Activated T-cell treated with anti-CD3 and anti-CD28 coated beads, Interleukin-2, amount 50 U/mL, for 4 hours (primary cell): ENCODE measurements around the gene CARNS1. TPM values are rescaled to one million over a fixed set of nuclear protein-coding genes. Genes with fewer than 3 reads are reported as not detected.

Experiments used
- ATAC-seq, 2 donors: fragments of 200-7000 bp; cut with Tn5 transposase; one replicate each; pipeline ENCODE4 v1.10.0; 2021
- DNase-seq: peaks from one replicate; pipeline ENCODE4 v3.0.0-alpha.2; 2020
- H3K27me3 Mint-ChIP-seq: one replicate; pipeline ENCODE4 v1.8.0; 2021; ENCODE audit warnings: low read depth, mixed read lengths
- H3K36me3 Mint-ChIP-seq: one replicate; pipeline ENCODE4 v1.8.0; 2022; ENCODE audit warnings: mixed read lengths; ENCODE audit not compliant: insufficient read depth
- H3K4me1 Mint-ChIP-seq: one replicate; pipeline ENCODE4 v1.8.0; 2021; ENCODE audit warnings: low read depth, mixed read lengths
- H3K4me3 Mint-ChIP-seq: one replicate; pipeline ENCODE4 v1.8.0; 2021; ENCODE audit warnings: mild to moderate bottlenecking, moderate library complexity, mixed read lengths
- H3K9me3 Mint-ChIP-seq: one replicate; pipeline ENCODE4 v1.8.0; 2021; ENCODE audit warnings: mixed read lengths
- total RNA-seq, 3 donors: library from RNA; stranded (reverse); gene quantifications; one replicate each; pipeline ENCODE4 v1.2.1, GENCODE V29; 2021

The CARNS1 gene
- total RNA-seq, 3 donors from 2014 or later = 1.4 to 2.2 (median 1.5) TPM

DNA sequence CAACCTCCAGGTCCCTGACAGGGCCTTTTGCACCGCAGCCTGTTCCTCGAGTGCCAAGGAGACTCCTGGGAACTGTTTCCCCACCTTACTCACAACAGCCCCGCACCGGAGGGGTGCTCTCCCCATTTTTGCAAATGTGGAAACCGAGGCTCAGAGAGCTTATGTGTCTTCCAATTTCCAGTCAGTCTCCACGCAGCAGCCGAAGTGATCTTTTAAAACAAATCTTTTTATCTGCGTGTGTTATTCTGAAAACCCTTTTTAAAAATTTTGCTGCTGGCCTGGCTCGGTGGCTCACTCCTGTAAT is 54.0 kb downstream of the CARNS1 start:
- Mint-ChIP-seq H3K27me3 (no peaks in the 10 kb centered on the region), H3K4me3 (peak overlapping the region; percentile 90), H3K36me3 (no peaks in the 10 kb centered on the region), H3K9me3 (no peaks in the 10 kb centered on the region), H3K4me1 (peaks cover 26% of the 10 kb centered on the region)
- DNase-seq (no peak), ATAC-seq (no peak)

DNA sequence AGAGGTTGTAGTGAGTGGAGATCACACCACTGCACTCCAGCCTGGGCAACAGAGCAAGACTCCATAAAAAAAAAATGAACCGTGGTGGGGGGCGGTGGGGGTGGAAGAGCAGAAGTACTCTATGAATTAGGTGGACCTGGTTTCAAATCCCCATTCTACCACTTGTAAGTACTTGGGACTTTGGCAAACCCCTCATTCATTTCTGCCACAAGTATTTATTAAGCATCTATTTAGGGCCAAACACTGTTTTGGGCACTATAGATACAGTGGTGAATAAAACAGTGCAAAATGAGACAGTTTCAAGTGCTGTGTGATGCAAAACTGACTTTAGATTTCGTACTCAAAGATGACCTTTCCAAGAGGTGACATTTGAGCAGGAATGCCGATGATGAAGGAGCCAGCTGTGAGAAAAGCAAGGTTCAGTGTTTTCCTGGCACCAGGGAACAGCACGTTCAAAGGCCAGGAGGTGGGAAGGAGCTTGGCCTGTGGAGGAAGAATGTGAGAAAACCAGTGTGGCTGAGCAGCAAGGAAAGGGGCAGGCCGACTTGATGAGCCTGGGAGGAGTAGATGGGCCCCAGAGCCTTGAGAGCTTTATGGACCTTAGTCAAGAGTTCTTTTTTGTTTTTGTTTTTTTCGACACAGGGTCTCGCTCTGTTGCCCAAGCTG is 55.0 kb downstream of the CARNS1 start:
- Mint-ChIP-seq H3K4me3 (no peak overlapping the region), H3K27me3 (no peaks in the 10 kb centered on the region), H3K9me3 (no peaks in the 10 kb centered on the region), H3K4me1 (peaks cover 21% of the 10 kb centered on the region), H3K36me3 (no peaks in the 10 kb centered on the region)
- DNase-seq = no peak
- no peak for ATAC-seq

DNA sequence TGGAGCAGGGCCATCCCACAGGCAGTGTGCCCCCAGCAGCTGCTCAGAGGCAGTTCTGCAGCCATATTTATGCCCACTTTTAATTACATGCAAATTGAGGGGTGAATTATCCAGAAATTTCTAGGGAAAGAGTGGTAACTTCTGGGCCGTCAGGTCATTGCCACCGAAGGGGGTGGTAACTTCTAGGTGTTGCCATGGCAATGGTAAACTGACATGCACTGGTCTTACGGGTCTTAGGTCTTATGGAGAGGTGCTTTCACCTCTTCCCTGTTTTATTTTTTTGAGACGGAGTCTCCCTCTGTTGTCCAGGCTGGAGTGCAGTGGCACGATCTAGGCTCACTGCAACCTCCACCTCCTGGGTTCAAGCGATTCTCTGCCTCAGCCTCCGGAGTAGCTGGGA is 57.4 kb downstream of the CARNS1 start:
- H3K9me3 Mint-ChIP-seq = no peaks in the 10 kb centered on the region
- ATAC-seq (no peak), DNase-seq (no peak)
- H3K27me3 Mint-ChIP-seq = no peaks in the 10 kb centered on the region
- peaks cover 10% of the 10 kb centered on the region for H3K4me1 Mint-ChIP-seq
- H3K36me3 Mint-ChIP-seq = no peaks in the 10 kb centered on the region
- H3K4me3 Mint-ChIP-seq = no peak overlapping the region

Other genes with a start within 250 kb of the CARNS1 start
- 100 to 1,000 TPM; 152 to 172 (median 171) TPM for gene GRK2, start 149.2 kb upstream of the CARNS1 start, total RNA-seq
- gene ANKRD13D, start 126.4 kb upstream of the CARNS1 start, total RNA-seq = 10 to 100 TPM; 67.7 to 75.4 (median 69.8) TPM
- 1 to 10 TPM; 4.8 to 7.2 (median 6.6) TPM for gene SSH3, start 112.1 kb upstream of the CARNS1 start, total RNA-seq
- 10 to 100 TPM; 16.4 to 23.8 (median 22.0) TPM for gene POLD4, start 62.1 kb upstream of the CARNS1 start, total RNA-seq
- gene CLCF1, start 42.1 kb upstream of the CARNS1 start, total RNA-seq = 1 to 10 TPM in 2 of 3 donors, under 1 TPM in 1; 0.56 to 1.5 (median 1.4) TPM
- 10 to 100 TPM; 36.2 to 40.0 (median 36.2) TPM for gene RAD9A, start 23.7 kb upstream of the CARNS1 start, total RNA-seq
- 100 to 1,000 TPM; 262 to 265 (median 264) TPM for gene PPP1CA, start 13.8 kb upstream of the CARNS1 start, total RNA-seq
- 10 to 100 TPM; 63.5 to 90.1 (median 68.5) TPM for gene TBC1D10C, start 11.6 kb upstream of the CARNS1 start, total RNA-seq
- 10 to 100 TPM; 90.3 to 97.2 (median 92.7) TPM for gene RPS6KB2, start 12.8 kb downstream of the CARNS1 start, total RNA-seq
- 100 to 1,000 TPM in 2 of 3 donors, 10 to 100 TPM in 1; 61.5 to 114 (median 108) TPM for gene PTPRCAP, start 22.0 kb downstream of the CARNS1 start, total RNA-seq
- 100 to 1,000 TPM in 2 of 3 donors, 10 to 100 TPM in 1; 97.5 to 139 (median 114) TPM for gene CORO1B, start 27.8 kb downstream of the CARNS1 start, total RNA-seq
- not detected for gene GPR152, start 37.1 kb downstream of the CARNS1 start, total RNA-seq
- 1 to 10 TPM in 2 of 3 donors, under 1 TPM in 1; 0.48 to 1.5 (median 1.1) TPM for gene CABP4, start 39.7 kb downstream of the CARNS1 start, total RNA-seq
- 10 to 100 TPM; 31.1 to 36.3 (median 32.9) TPM for gene TMEM134, start 53.6 kb downstream of the CARNS1 start, total RNA-seq
- 100 to 1,000 TPM; 156 to 183 (median 166) TPM for gene AIP, start 67.3 kb downstream of the CARNS1 start, total RNA-seq
- gene PITPNM1, start 89.7 kb downstream of the CARNS1 start, total RNA-seq = 100 to 1,000 TPM in 1 of 3 donors, 10 to 100 TPM in 2; 88.8 to 118 (median 96.4) TPM
- 10 to 100 TPM; 79.1 to 89.1 (median 86.2) TPM for gene CDK2AP2, start 92.5 kb downstream of the CARNS1 start, total RNA-seq
- gene CABP2, start 107.8 kb downstream of the CARNS1 start, total RNA-seq = not detected
- 100 to 1,000 TPM; 363 to 446 (median 421) TPM for gene GSTP1, start 168.1 kb downstream of the CARNS1 start, total RNA-seq
- gene NDUFV1, start 191.3 kb downstream of the CARNS1 start, total RNA-seq = 100 to 1,000 TPM; 338 to 353 (median 350) TPM
- 10 to 100 TPM; 10.2 to 14.4 (median 12.6) TPM for gene NUDT8, start 214.3 kb downstream of the CARNS1 start, total RNA-seq
- not detected for gene TBX10, start 224.1 kb downstream of the CARNS1 start, total RNA-seq
- under 1 TPM in 1 of 3 donors, not detected in 2; 0.37 TPM for gene ACY3, start 235.1 kb downstream of the CARNS1 start, total RNA-seq